ENCODE measurements around the gene HIRA. TPM values are rescaled to one million over a fixed set of nuclear protein-coding genes. Genes with fewer than 3 reads are reported as not detected.

Gene HIRA
- total and polyA plus RNA-seq, 2 of the 8 experiments (the other 6 are each of a cell fraction or from before 2014, with no cell fraction given) = 34.9 to 67.2 TPM

DNA sequence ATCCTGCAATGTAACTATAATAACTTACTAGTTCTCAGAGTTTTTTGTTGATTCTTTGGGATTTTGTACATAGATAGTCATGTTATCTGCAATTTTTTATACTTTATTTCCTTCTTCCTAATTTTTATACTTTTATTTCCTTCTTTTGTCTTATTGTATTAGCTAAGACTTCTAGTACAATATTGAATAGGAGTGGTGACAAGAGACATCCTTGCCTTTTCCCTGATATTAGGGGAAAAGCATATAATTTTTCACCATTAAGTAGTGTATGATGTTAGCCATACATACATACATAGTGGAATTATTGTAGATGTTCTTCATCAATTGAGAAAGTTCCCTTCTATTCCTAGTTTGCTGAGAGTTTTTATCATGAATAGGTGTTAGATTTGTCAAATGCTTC lies 112.3 kb downstream of the HIRA start:
- Histone ChIP-seq H3K56ac (replicated peaks; ENCODE audit: insufficient read length, low read depth, low read length) (no peak overlapping the region), H3K79me2 (ENCODE audit: control insufficient read depth in 1 of 2, insufficient read depth in 2 of 2, low read length in 2 of 2) (no peaks in the 10 kb centered on the region), H2BK5ac (ENCODE audit: low read depth, low read length) (no peak overlapping the region), H3K18ac (ENCODE audit: extremely low read depth, low read length) (no peak overlapping the region), H4K20me1 (replicated peaks in 1 of 2; ENCODE audit: control insufficient read depth in 1 of 2, insufficient read depth in 2 of 2, low read length in 2 of 2) (no peaks in the 10 kb centered on the region), H3K23me2 (ENCODE audit: low read depth, low read length) (no peaks in the 10 kb centered on the region; the same call in 1 of the 2 replicates), H3K4ac (replicated peaks; ENCODE audit: insufficient read length, low read depth, low read length) (no peak overlapping the region), H2BK20ac (ENCODE audit: low read length) (no peak overlapping the region), H3K79me1 (ENCODE audit: low read depth, low read length) (no peaks in the 10 kb centered on the region), H2BK15ac (ENCODE audit: low read length) (no peak overlapping the region), H3K9ac (replicated peaks in 1 of 4; ENCODE audit: extremely low read depth in 1 of 4, low read depth in 3 of 4, low read length in 3 of 4) (no peak overlapping the region), H3K4me2 (ENCODE audit: insufficient read depth in 1 of 2, low read depth in 2 of 2, low read length in 2 of 2) (no peak overlapping the region), H2AFZ (ENCODE audit: low read length) (no peak overlapping the region), H2BK120ac (replicated peaks; ENCODE audit: low read depth, low read length) (no peak overlapping the region), H4K8ac (ENCODE audit: extremely low read depth, insufficient read depth, low read length) (no peak overlapping the region), H2AK5ac (ENCODE audit: low read depth, low read length) (no peak overlapping the region), H2BK12ac (ENCODE audit: low read depth, low read length) (no peak overlapping the region), H3K9me3 (ENCODE audit: insufficient read depth in 2 of 2, low read depth in 1 of 2, low read length in 1 of 2) (peaks cover 25 to 26% of the 10 kb centered on the region in 2 experiments), H3K27ac (ENCODE audit: low read depth, low read length) (no peak overlapping the region), H4K91ac (replicated peaks; ENCODE audit: insufficient read length, low read length) (no peak overlapping the region), H4K5ac (ENCODE audit: insufficient read length, low read depth, low read length) (no peak overlapping the region), H3K36me3 (ENCODE audit: control insufficient read depth in 2 of 4, insufficient read depth in 4 of 4, low read length in 3 of 4) (no peaks in the 10 kb centered on the region), H3K23ac (ENCODE audit: insufficient read length) (no peak overlapping the region), H3K14ac (ENCODE audit: insufficient read length) (no peak overlapping the region), H3K4me3 (ENCODE audit: extremely low read depth in 1 of 4, insufficient read depth in 2 of 4, low read depth in 3 of 4, low read length in 4 of 4) (no peak overlapping the region), H3K27me3 (replicated peaks in 1 of 4; ENCODE audit: control insufficient read depth in 3 of 4, extremely low read depth in 1 of 4, insufficient read depth in 3 of 4, low read length in 3 of 4) (no peaks in the 10 kb centered on the region), H3K4me1 (replicated peaks in 1 of 4; ENCODE audit: control insufficient read depth in 3 of 4, insufficient read depth in 4 of 4, low read length in 3 of 4) (no peaks in the 10 kb centered on the region)
- DNase-seq (ENCODE audit: low read depth in 1 of 2, low spot score in 2 of 2) (no peak), FAIRE-seq (no peak)
- ChIA-PET POLR2A (ENCODE audit: partially characterized antibody) (no interaction called here), CTCF (ENCODE audit: partially characterized antibody) (interaction anchor here (2.6 kb wide), 1 partner anchor 19 kb away, joined by 9 read pairs; no protein-coding TSS in a partner anchor)
- TF ChIP-seq, protein P1, sequence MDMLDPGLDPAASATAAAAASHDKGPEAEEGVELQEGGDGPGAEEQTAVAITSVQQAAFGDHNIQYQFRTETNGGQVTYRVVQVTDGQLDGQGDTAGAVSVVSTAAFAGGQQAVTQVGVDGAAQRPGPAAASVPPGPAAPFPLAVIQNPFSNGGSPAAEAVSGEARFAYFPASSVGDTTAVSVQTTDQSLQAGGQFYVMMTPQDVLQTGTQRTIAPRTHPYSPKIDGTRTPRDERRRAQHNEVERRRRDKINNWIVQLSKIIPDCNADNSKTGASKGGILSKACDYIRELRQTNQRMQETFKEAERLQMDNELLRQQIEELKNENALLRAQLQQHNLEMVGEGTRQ (IDR thresholded peaks at IDR 0.05; ENCODE audit: low read length) = no peak
- no peak for TF ChIP-seq SIN3A (conservative IDR thresholded peaks at IDR 0.05 in 1 of 2, IDR thresholded peaks at IDR 0.05 in 1 of 2; ENCODE audit: low read depth in 1 of 2, low read length in 2 of 2)
- TF ChIP-seq, protein P2, sequence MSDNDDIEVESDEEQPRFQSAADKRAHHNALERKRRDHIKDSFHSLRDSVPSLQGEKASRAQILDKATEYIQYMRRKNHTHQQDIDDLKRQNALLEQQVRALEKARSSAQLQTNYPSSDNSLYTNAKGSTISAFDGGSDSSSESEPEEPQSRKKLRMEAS (IDR thresholded peaks at IDR 0.05) = no peak
- no peak for TF ChIP-seq KDM4A (IDR thresholded peaks at IDR 0.05; ENCODE audit: low read depth, low read length, severe bottlenecking)
- TF ChIP-seq FOSL1 (IDR thresholded peaks at IDR 0.05; ENCODE audit: insufficient read depth, low read depth, low read length) = no peak
- no peak for TF ChIP-seq KDM5A (IDR thresholded peaks at IDR 0.05; ENCODE audit: low read length)
- no peak for TF ChIP-seq NANOG (IDR thresholded peaks at IDR 0.05; ENCODE audit: insufficient read depth, low read depth, low read length, poor library complexity, severe bottlenecking)
- TF ChIP-seq CBX5 (IDR thresholded peaks at IDR 0.05; ENCODE audit: low read depth, low read length) = no peak
- TF ChIP-seq, protein P3, sequence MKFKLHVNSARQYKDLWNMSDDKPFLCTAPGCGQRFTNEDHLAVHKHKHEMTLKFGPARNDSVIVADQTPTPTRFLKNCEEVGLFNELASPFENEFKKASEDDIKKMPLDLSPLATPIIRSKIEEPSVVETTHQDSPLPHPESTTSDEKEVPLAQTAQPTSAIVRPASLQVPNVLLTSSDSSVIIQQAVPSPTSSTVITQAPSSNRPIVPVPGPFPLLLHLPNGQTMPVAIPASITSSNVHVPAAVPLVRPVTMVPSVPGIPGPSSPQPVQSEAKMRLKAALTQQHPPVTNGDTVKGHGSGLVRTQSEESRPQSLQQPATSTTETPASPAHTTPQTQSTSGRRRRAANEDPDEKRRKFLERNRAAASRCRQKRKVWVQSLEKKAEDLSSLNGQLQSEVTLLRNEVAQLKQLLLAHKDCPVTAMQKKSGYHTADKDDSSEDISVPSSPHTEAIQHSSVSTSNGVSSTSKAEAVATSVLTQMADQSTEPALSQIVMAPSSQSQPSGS (IDR thresholded peaks at IDR 0.05; ENCODE audit: low read length) = no peak
- TF ChIP-seq TCF12 (IDR thresholded peaks at IDR 0.05; ENCODE audit: low read depth, low read length) = no peak
